Uterus (tissue), 2 donors: Measurements from ENCODE around the gene WDR91.

Experiments
- CTCF ChIP-seq, 4 experiments: fragments of 200-600 bp in 2 of 4; fragments of 450-650 bp in 2 of 4; sonication (generic) in 2 of 4; IDR thresholded peaks; one replicate each; pipeline ENCODE4 v1.5.1; 2016 to 2019; ENCODE audit warnings: antibody characterized with exemption in 4 of 4, mild to moderate bottlenecking in 2 of 4, moderate library complexity in 1 of 4
- POLR2A ChIP-seq, 2 donors: fragments of 450-650 bp; IDR thresholded peaks; one replicate each; pipeline ENCODE4 v1.6.1; 2016; ENCODE audit warnings: antibody characterized with exemption in 2 of 2, mild to moderate bottlenecking in 1 of 2, moderate library complexity in 1 of 2

- no peak for TF ChIP-seq CTCF (IDR thresholded peaks at IDR 0.05)
- no peak for TF ChIP-seq POLR2A (IDR thresholded peaks at IDR 0.05)
Measured at GRCh38 chr7:135194494-135195095, 16.7 kb downstream of the WDR91 start.
